ENCODE results near the gene INHBC. TPM values are rescaled to one million over a fixed set of nuclear protein-coding genes. Genes with fewer than 3 reads are reported as not detected.
A peak's percentile ranks its signal among the peaks of the same experiment; 100 is the strongest.

Gene INHBC
- total and polyA plus RNA-seq, 2 donors = 0.05 TPM; not detected in 1

DNA sequence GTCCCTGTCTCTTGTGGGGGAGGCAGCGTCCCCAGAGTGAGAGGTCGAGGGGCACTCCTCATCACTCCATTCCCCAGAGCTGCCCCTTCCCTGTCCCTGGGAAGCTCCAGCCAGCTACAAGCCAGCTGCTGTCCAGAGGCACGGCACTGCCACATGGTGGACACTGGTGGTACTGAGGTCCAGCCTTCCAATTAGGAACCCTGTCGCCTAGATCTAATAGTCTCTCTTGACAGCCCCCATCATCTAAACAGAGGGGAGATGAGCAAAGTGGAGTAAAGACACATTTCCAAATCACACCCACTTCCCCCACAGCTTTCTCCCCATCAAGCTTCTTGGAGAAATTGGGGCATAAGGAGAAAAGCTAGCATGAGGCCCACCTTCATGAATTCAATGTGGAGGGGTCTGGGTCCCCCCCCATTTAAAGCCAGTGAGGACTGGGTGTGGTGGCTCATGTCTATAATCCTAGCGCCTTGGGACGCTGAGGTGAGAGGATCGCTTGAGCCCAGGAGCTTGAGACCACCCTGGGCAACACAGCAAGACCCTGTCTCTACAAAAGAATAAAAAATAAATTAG lies 18.4 kb downstream of the INHBC start:
- H3K4me1 ChIP-seq (ENCODE audit: insufficient read depth) = no peaks in the 10 kb centered on the region
- no peak overlapping the region for H3K27ac ChIP-seq (ENCODE audit: low read depth)

DNA sequence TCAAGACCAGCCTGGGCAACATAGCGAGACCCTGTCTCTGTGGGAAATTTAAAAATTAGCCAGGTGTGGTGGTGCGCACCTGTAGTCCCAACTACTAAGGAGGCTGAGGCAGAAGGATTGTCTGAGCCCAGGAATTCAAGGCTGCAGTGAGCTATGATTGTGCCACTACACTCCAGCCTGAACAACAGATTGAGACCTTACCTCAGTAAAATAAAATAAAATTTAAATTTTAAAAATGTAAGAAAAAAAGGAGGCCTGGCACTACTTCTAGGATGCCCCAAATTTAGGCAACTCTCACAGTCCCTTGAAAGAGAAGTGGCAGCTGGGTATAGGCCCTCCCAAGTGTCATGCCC lies 19.6 kb downstream of the INHBC start:
- Histone ChIP-seq H3K4me1 (ENCODE audit: insufficient read depth) (no peaks in the 10 kb centered on the region), H3K36me3 (ENCODE audit: insufficient read depth) (no peaks in the 10 kb centered on the region), H3K4me3 (ENCODE audit: low read depth, low read length) (no peak overlapping the region), H3K27ac (ENCODE audit: low read depth) (no peak overlapping the region)
- 96% methylated on average over 2 of the region's 2 CpGs for WGBS
- no peak for DNase-seq (ENCODE audit: extremely low spot score)

More for the DNA sequence above, 18.4 kb downstream of the INHBC start:
- no peak for DNase-seq (ENCODE audit: extremely low spot score)
- H3K36me3 ChIP-seq (ENCODE audit: insufficient read depth) = no peaks in the 10 kb centered on the region
- 23% methylated on average over 7 of the region's 7 CpGs for WGBS
- H3K4me3 ChIP-seq (ENCODE audit: low read depth, low read length) = no peak overlapping the region

- Histone ChIP-seq H3K4me1 (ENCODE audit: insufficient read depth) (no peaks in the 10 kb centered on the region), H3K27ac (ENCODE audit: low read depth) (no peak within 1 kb of the TSS), H3K36me3 (ENCODE audit: insufficient read depth) (no peaks in the 10 kb centered on the region), H3K4me3 (ENCODE audit: low read depth, low read length) (no peak within 1 kb of the TSS)
- WGBS = 58% methylated on average over 10 of the region's 10 CpGs
- DNase-seq (ENCODE audit: extremely low spot score) = no peak
These were observed 20.2 kb downstream of the INHBC start, which contains the start of gene INHBE for GRCh38 chr12:57454566-57455373. Gene INHBE (plus strand): TSS chr12:57455307. CDS start chr12:57455537, 230 bp downstream.

- H3K4me1 ChIP-seq (ENCODE audit: insufficient read depth) = no peaks in the 10 kb centered on the region
- 50% methylated on average over 10 of the region's 10 CpGs for WGBS
- no peak for DNase-seq (ENCODE audit: extremely low spot score)
- no peaks in the 10 kb centered on the region for H3K36me3 ChIP-seq (ENCODE audit: insufficient read depth)
- H3K27ac ChIP-seq (ENCODE audit: low read depth) = no peak overlapping the region
- no peak overlapping the region for H3K4me3 ChIP-seq (ENCODE audit: low read depth, low read length)
These were observed 21.0 kb downstream of the INHBC start for GRCh38 chr12:57455374-57456144.

GRCh38 chr12:57456145-57456700 lies 21.6 kb downstream of the INHBC start:
- 38% methylated on average over 15 of the region's 15 CpGs for WGBS
- no peak for DNase-seq (ENCODE audit: extremely low spot score)
- Histone ChIP-seq H3K4me3 (ENCODE audit: low read depth, low read length) (no peak overlapping the region), H3K27ac (ENCODE audit: low read depth) (no peak overlapping the region), H3K36me3 (ENCODE audit: insufficient read depth) (no peaks in the 10 kb centered on the region), H3K4me1 (ENCODE audit: insufficient read depth) (no peaks in the 10 kb centered on the region)

DNA sequence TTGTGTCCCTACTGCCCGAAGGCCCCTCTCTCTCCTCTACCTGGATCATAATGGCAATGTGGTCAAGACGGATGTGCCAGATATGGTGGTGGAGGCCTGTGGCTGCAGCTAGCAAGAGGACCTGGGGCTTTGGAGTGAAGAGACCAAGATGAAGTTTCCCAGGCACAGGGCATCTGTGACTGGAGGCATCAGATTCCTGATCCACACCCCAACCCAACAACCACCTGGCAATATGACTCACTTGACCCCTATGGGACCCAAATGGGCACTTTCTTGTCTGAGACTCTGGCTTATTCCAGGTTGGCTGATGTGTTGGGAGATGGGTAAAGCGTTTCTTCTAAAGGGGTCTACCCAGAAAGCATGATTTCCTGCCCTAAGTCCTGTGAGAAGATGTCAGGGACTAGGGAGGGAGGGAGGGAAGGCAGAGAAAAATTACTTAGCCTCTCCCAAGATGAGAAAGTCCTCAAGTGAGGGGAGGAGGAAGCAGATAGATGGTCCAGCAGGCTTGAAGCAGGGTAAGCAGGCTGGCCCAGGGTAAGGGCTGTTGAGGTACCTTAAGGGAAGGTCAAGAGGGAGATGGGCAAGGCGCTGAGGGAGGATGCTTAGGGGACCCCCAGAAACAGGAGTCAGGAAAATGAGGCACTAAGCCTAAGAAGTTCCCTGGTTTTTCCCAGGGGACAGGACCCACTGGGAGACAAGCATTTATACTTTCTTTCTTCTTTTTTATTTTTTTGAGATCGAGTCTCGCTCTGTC lies 22.3 kb downstream of the INHBC start:
- Histone ChIP-seq H3K36me3 (ENCODE audit: insufficient read depth) (no peaks in the 10 kb centered on the region), H3K4me1 (ENCODE audit: insufficient read depth) (no peaks in the 10 kb centered on the region), H3K4me3 (ENCODE audit: low read depth, low read length) (no peak overlapping the region), H3K27ac (ENCODE audit: low read depth) (no peak overlapping the region)
- DNase-seq (ENCODE audit: extremely low spot score) = no peak
- WGBS = 89% methylated on average over 6 of the region's 6 CpGs

- Histone ChIP-seq H3K27ac (ENCODE audit: low read depth) (no peak overlapping the region), H3K36me3 (ENCODE audit: insufficient read depth) (no peaks in the 10 kb centered on the region), H3K4me1 (ENCODE audit: insufficient read depth) (no peaks in the 10 kb centered on the region), H3K4me3 (ENCODE audit: low read depth, low read length) (no peak overlapping the region)
- WGBS = 25% methylated on average over 3 of the region's 3 CpGs
- DNase-seq (ENCODE audit: extremely low spot score) = no peak
These were observed 24.1 kb downstream of the INHBC start for GRCh38 chr12:57458665-57459054.

DNA sequence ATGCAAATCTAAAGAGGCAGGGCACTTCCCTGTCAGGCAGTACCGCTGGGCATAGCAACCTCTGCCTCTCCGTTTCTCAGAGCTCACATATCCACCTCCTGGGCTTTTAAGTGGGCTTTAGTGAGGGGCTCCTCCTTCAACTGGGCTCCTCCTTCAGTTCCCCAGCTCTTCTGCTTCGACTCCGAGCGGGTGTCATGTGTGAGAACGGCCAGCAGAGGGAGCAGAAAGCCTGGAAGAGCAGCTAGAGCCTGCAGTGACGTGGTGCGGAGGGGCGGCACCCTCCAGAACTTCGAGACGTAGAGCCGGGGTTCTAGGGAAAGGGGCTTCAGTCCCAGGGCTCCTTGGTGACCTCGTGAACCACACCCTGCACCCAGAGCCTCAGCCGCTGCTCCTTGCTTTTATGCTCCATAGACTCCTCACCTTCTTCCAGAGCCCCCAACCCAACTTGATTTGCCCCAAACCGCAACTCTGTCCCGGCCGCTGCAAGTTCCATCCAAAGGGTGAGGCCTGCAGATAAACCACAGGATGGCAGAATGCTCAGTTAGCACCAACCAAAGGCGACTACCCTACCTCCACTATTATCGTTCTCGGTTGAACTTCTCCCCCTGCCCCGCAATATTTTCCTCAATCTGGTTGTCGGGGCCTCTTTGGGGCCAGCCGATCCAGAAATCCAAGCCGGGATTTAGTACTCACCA lies 24.6 kb downstream of the INHBC start:
- under 1% methylated on average over 24 of the region's 24 CpGs for WGBS
- H3K36me3 ChIP-seq (ENCODE audit: insufficient read depth) = no peaks in the 10 kb centered on the region

DNA sequence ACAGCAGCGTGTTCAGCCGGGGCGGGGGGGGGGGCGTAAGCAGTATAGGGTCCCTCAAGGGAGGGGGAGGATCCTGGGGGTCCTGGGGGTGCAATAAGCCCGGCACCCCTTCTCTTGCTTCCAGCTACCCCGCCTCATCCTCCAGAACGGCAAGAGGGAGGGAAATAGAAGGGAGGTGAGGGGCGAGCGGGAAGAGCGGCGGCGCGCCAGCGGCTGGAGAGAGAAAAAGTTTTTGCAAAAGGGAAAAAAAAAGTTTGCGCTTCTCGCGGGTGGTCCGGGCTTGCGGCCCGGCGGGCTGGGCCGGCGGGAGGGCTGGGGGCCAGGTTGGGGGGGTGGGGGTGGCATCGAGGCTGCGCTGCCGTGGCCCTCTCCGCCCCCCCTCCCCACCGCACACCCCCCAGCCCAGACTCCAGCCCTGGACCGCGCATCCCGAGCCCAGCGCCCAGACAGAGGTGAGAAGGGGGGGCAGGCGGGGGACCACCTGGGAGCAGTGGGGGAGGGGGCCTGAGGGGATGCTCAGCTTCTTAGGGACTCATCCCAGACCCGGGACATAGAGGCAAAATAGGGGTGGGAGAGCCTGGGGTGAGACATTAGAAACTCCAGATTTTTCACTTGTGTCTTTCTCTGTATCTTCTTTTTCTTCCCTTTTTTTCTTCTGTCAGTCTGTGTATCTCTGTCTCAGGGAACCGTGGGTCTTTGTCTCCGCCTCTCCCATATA lies 25.3 kb downstream of the INHBC start, which contains the start of gene GLI1:
Gene GLI1 (plus strand): TSS at position 36 of the 718 bp plus-strand sequence. CDS start 3,907 bp downstream, outside the sequence.
- DNase-seq (ENCODE audit: extremely low spot score) = no peak

More for the DNA sequence above, 24.6 kb downstream of the INHBC start:
- Histone ChIP-seq H3K4me3 (ENCODE audit: low read depth, low read length) (peak overlapping the region; percentile 61), H3K27ac (ENCODE audit: low read depth) (peak overlapping the region; percentile 43), H3K4me1 (ENCODE audit: insufficient read depth) (no peaks in the 10 kb centered on the region)
- peak; percentile 92 for DNase-seq (ENCODE audit: extremely low spot score)

DNA sequence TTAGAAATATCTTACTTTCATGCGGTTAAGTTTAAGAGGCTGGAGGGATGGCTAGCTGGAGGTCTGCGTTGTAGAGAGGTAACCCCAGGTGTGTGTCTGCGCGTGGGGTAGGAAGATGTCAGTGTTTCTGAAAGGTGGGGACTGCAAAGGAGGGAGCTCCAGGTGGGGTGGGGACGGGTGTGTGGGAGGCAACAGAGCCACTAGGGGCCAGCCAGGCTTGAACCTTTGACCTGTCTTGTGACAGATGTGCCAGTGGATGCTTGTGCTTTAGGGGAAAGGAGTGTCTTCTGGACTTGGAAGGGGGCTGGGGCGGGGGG lies 25.8 kb downstream of the INHBC start:
- peak overlapping the region; percentile 61 for H3K4me3 ChIP-seq (ENCODE audit: low read depth, low read length)
- no peak for DNase-seq (ENCODE audit: extremely low spot score)
- H3K36me3 ChIP-seq (ENCODE audit: insufficient read depth) = no peaks in the 10 kb centered on the region
- H3K27ac ChIP-seq (ENCODE audit: low read depth) = peak overlapping the region; percentile 28
- H3K4me1 ChIP-seq (ENCODE audit: insufficient read depth) = no peaks in the 10 kb centered on the region
- 4% methylated on average over 6 of the region's 6 CpGs for WGBS

More for the DNA sequence above, 25.3 kb downstream of the INHBC start, which contains the start of gene GLI1:
- H3K4me3 ChIP-seq (ENCODE audit: low read depth, low read length) = peak within 1 kb of the TSS; percentile 61
- WGBS = under 1% methylated on average over 36 of the region's 36 CpGs
- no peaks in the 10 kb centered on the region for H3K36me3 ChIP-seq (ENCODE audit: insufficient read depth)
- H3K27ac ChIP-seq (ENCODE audit: low read depth) = peak within 1 kb of the TSS; percentile 43
- no peaks in the 10 kb centered on the region for H3K4me1 ChIP-seq (ENCODE audit: insufficient read depth)

DNA sequence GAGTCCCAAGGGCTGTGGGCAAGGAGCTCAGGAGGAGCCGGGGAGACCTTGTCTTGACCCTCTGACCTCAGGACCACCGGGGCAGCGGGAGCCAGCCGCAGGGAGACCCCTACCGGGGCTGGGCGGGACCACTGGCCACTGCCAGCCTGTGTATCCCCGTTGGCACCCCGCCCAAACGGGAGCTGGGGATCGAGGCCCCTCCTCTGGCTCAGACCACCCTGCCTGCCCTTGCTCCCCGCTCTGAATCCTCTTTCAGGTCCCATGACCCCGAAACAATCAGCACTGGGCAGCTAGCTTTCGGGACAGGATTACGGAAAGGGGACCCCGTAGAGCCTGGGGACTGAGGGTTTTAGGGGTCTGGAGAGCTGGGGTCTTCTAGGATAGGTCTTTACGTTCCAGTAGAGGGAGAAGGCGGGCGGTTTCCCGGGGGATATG lies 26.3 kb downstream of the INHBC start:
- no peak for DNase-seq (ENCODE audit: extremely low spot score)
- no peaks in the 10 kb centered on the region for H3K36me3 ChIP-seq (ENCODE audit: insufficient read depth)
- no peaks in the 10 kb centered on the region for H3K4me1 ChIP-seq (ENCODE audit: insufficient read depth)
- peak overlapping the region; percentile 61 for H3K4me3 ChIP-seq (ENCODE audit: low read depth, low read length)
- peak overlapping the region; percentile 28 for H3K27ac ChIP-seq (ENCODE audit: low read depth)
- WGBS = under 1% methylated on average over 19 of the region's 19 CpGs
